DMS79 (cell line): ENCODE measurements around the gene GSDME.
"Not testable (repeated sequence)": the region's sequence is repeated elsewhere in the genome, so short reads cannot be mapped to it uniquely, and the experiment has no call there.

Experiments
- DNase-seq: peaks from one replicate; lab custom pipeline; 2025; lab: John Stamatoyannopoulos, UW

Gene GSDME

GRCh38 chr7:24741679-24742505, 15.4 kb downstream of the GSDME start:
- no peak for DNase-seq

GRCh38 chr7:24740871-24741270, 16.4 kb downstream of the GSDME start:
- DNase-seq = no peak

GRCh38 chr7:24739306-24739705, 18.0 kb downstream of the GSDME start:
- no peak for DNase-seq

- DNase-seq = no peak
These were observed 18.7 kb downstream of the GSDME start for GRCh38 chr7:24738577-24738976.

- DNase-seq = no peak
These were observed 20.0 kb downstream of the GSDME start for GRCh38 chr7:24737281-24737680.

- not testable (repeated sequence) for DNase-seq
These were observed 21.7 kb downstream of the GSDME start for GRCh38 chr7:24735594-24735993.

- DNase-seq = no peak
These were observed 23.0 kb downstream of the GSDME start for GRCh38 chr7:24734306-24734705.

- DNase-seq = no peak
These were observed 23.7 kb downstream of the GSDME start for GRCh38 chr7:24733414-24734060.

- DNase-seq = no peak
These were observed 24.4 kb downstream of the GSDME start for GRCh38 chr7:24732646-24733413.

- no peak for DNase-seq
These were observed 26.0 kb downstream of the GSDME start for GRCh38 chr7:24731313-24731712.

GRCh38 chr7:24730018-24730369, 27.3 kb downstream of the GSDME start:
- no peak for DNase-seq

- no peak for DNase-seq
These were observed 27.8 kb downstream of the GSDME start for GRCh38 chr7:24729365-24730017.

GRCh38 chr7:24728503-24729364, 28.5 kb downstream of the GSDME start:
- no peak for DNase-seq

- no peak for DNase-seq
These were observed 29.2 kb downstream of the GSDME start for GRCh38 chr7:24728121-24728500.

GRCh38 chr7:24727154-24728120, 29.8 kb downstream of the GSDME start:
- no peak for DNase-seq

GRCh38 chr7:24725554-24726241, 31.6 kb downstream of the GSDME start:
- no peak for DNase-seq

GRCh38 chr7:24724451-24725190, 32.6 kb downstream of the GSDME start:
- no peak for DNase-seq

- DNase-seq = no peak
These were observed 34.1 kb downstream of the GSDME start for GRCh38 chr7:24723178-24723530.
